Transverse colon (tissue), 4 donors: ENCODE data around the gene GPR150.

Experiments
- CTCF ChIP-seq, 5 experiments: fragments of 200-600 bp in 3 of 5; fragments of 450-650 bp in 2 of 5; sonication (generic) in 3 of 5; IDR thresholded peaks; 1 replicate in 2 of 5; 2 replicates in 3 of 5; pipeline ENCODE4 v1.5.1; 2016 to 2017; ENCODE audit warnings: antibody characterized with exemption in 5 of 5, inconsistent platforms in 3 of 5, mild to moderate bottlenecking in 2 of 5, moderate library complexity in 1 of 5
- POLR2AphosphoS5 ChIP-seq, 3 donors: sonication (generic); formaldehyde crosslinking; IDR thresholded peaks; one replicate each; pipeline ENCODE4 v1.6.1; 2016; ENCODE audit warnings: antibody characterized with exemption in 3 of 3

- TF ChIP-seq CTCF (IDR thresholded peaks at IDR 0.05) (no peak), POLR2AphosphoS5 (IDR thresholded peaks at IDR 0.05) (no peak)
Measured at GRCh38 chr5:95611396-95611795, 8.5 kb upstream of the GPR150 start.
